Esophagus squamous epithelium (tissue), 4 donors: ENCODE results near the gene INPP4B.

ENCODE experiments used
- CTCF ChIP-seq, 6 experiments: fragments of 450-650 bp in 4 of 6; fragments of 200-600 bp in 2 of 6; sonication (generic) in 2 of 6; IDR thresholded peaks; one replicate each; pipeline ENCODE4 v1.5.1; 2016 to 2019; ENCODE audit warnings: antibody characterized with exemption in 6 of 6, mild to moderate bottlenecking in 4 of 6, moderate library complexity in 4 of 6
- POLR2A ChIP-seq, 4 donors: fragments of 450-650 bp; IDR thresholded peaks; one replicate each; pipeline ENCODE4 v1.6.1; 2017; ENCODE audit warnings: antibody characterized with exemption in 4 of 4, mild to moderate bottlenecking in 4 of 4, moderate library complexity in 3 of 4

- no peak for TF ChIP-seq POLR2A (IDR thresholded peaks at IDR 0.05)
- TF ChIP-seq CTCF (IDR thresholded peaks at IDR 0.05) = no peak
Observed at GRCh38 chr4:142582340-142582739, 263.8 kb downstream of the INPP4B start.
